D721Med (cell line): Measurements from ENCODE around the gene CEP128.

Experiments used
- DNase-seq: peaks from one replicate; pipeline ENCODE4 v3.0.0; 2011; ENCODE audit warnings: low spot score; ENCODE audit not compliant: insufficient read length
- FAIRE-seq: peaks from 2 replicates; lab custom pipeline; 2011; peaks lifted over from hg19 to GRCh38; lab: Jason Lieb, UNC
- TF ChIP-seq, protein P1 (sequence below): IDR thresholded peaks from 2 replicates; pipeline ENCODE4 v1.5.1; 2012; ENCODE audit warnings: mild to moderate bottlenecking, control low read depth; ENCODE audit not compliant: insufficient read depth; ENCODE audit errors: missing control alignments

CEP128 gene

DNA sequence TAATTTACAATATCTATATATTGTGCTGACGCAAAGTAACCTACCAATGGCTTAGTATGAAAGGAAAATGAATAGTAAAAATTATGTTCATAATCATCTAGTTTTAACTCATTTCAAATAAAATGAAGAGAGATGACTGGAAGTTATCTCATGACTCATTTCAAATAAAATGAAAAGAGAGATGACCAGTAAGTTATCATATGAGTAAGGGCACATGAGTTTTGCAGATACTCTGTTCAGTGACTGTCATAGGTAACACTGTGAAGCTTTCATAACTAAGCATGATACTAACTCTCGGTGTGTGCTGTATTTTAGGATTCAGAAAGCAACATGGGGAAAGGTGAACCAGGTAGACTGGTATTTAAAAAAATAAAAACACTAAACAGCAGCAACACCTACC lies 365.8 kb downstream of the CEP128 start:
- DNase-seq (no peak), FAIRE-seq (no peak)
- TF ChIP-seq, protein P1, sequence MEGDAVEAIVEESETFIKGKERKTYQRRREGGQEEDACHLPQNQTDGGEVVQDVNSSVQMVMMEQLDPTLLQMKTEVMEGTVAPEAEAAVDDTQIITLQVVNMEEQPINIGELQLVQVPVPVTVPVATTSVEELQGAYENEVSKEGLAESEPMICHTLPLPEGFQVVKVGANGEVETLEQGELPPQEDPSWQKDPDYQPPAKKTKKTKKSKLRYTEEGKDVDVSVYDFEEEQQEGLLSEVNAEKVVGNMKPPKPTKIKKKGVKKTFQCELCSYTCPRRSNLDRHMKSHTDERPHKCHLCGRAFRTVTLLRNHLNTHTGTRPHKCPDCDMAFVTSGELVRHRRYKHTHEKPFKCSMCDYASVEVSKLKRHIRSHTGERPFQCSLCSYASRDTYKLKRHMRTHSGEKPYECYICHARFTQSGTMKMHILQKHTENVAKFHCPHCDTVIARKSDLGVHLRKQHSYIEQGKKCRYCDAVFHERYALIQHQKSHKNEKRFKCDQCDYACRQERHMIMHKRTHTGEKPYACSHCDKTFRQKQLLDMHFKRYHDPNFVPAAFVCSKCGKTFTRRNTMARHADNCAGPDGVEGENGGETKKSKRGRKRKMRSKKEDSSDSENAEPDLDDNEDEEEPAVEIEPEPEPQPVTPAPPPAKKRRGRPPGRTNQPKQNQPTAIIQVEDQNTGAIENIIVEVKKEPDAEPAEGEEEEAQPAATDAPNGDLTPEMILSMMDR: no peak

DNA sequence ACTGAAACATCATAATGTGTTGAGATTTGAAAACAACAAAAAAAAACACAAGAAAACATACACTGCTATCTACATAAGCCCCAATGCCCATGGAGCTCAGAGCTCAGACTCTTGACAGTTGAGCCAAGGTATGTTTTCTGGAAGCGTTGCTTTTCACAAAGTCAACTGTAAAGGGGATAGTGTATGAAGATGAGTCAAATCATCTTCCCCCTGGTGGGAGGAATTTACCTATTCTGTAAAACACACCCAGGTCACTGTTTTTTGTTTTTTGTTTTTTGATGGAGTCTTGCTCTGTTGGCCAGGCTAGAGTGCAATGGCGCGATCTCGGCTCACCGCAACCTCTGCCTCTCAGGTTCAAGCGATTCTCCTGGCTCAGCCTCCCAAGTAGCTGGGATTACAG lies 368.9 kb downstream of the CEP128 start:
- FAIRE-seq (no peak), DNase-seq (no peak)
- TF ChIP-seq, protein P1: no peak

DNA sequence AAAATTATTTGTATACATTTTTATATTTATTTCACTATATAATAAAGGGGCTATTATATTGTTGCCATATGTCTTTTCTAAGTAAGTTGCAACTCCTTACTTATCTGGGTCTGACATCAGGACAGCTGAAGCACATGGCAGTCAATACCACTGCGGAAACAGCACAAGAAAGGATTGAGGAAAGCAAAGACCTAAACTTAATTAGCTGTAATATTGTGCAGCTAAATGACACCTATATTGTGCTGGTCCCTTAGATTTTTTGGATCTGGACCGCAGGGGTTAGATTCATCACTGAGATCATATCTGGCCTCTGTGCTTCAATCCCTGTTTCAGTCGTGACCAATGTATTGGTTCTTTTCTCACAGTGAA lies 370.6 kb downstream of the CEP128 start:
- no peak for FAIRE-seq
- TF ChIP-seq, protein P1: no peak

DNA sequence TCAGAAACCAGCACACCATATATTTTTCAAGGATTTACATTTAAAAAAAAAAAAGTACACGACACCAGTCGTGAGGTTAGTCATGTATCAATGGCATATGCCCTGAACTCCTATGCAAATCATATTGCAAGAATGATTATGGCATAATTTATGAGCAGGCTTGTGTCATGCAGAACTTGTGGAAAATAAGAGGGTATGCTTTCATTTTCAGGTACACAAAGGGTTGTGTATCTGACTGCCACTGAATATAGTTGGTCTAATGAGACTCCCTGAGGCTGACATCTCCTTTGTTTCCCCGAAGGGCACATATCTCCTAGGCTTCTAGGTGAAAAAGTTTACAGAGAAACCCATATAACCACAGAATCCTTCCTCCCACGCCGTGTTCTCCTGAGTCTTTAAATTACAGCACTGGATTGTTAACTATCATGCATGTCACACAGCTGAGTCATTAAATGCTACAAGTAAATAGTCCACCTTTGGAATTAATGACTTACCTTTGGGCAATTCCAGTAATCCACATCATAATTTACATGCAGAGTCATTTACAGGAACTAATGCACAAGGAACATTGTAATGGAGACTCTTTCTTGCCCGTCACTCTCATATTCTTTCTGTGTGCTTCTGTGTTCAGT lies 373.5 kb downstream of the CEP128 start:
- TF ChIP-seq, protein P1: no peak
- FAIRE-seq (no peak), DNase-seq (no peak)

More for the DNA sequence above, 370.6 kb downstream of the CEP128 start:
- DNase-seq: no peak

DNA sequence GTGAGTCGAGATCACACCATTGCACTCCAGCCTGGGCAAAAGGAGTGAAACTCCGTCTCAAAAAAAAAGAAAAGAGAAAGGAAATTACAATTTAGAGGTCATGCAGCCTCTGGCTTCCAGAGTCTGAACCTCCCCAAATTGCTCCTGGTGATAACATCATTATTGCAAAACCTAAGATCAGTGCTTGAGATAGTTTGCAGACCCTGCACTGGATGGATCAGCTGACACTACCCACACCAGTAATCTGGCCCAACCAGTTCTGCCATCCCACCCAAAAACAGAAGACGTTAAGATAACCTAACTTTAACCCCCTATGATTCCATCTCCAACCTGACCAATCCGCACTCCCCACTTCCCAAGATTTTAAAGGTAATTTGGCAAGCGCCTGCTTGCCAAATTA lies 376.5 kb downstream of the CEP128 start:
- TF ChIP-seq, protein P1: no peak
- DNase-seq (no peak), FAIRE-seq (no peak)

DNA sequence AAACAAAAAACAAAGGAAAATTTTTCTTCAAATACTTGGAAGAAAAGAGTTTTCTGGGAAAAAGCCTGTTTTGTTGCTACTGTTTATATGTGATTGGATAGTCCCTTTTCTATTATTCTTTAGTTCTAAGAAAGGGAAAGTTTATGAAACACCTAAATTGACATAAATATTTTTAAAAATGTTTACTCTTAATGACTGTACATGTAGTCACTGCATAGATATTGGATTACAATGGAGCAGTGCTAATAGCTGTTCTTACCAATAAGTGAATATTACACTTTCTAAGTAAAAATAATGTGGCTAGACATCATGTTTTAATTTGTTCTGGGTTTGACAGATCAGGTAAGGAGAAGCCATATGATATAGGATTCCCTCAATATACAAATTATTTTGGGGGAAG lies 377.5 kb downstream of the CEP128 start:
- FAIRE-seq (no peak), DNase-seq (no peak)
- TF ChIP-seq, protein P1: no peak

DNA sequence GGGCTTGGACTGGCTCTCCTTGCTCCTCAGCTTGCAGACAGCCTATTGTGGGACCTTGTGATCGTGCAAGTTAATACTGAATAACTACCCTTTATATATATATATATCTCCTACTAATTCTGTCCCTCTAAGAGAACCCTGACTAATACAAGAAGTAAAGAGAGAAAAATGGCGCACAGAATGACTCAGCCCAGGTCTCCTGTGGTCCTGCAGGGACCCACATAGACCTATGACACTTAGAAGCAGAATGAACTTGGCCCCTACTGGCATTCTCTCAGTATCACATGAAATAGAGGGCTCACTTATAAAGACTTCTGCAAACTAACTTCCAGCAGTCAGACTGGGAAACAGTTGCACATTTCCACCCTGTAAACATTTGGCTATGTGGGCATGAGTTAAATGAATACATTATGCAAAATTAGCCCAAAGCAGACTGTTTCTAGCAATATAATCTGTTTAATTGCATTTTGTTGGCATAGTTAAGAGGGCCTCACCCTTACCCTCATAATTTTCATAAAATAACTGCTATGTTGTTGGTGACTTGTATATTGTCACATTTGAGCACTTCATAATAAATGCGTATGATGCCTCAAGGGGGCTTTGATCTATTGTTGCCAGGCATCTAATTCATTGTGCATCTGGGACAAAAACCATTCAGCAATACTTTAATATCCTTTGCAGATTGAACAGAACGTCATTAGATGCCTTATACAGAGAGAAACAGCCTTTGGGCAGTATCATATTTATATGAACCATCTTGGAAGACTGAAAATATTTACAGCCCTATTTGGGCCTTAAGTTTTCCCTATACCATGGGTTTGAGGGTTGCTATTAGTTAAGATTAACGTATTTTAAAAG lies 380.5 kb downstream of the CEP128 start:
- DNase-seq (no peak), FAIRE-seq (no peak)
- TF ChIP-seq, protein P1: no peak
